Effector memory CD4-positive, alpha-beta T cell (primary cell): ENCODE measurements around the gene FBXL7.

Source experiments
- DNase-seq, 3 donors: peaks; one replicate each; pipeline ENCODE4 v3.0.0-alpha.2; 2020
- H3K27ac ChIP-seq: 2 replicates; pipeline ENCODE4 v1.7.0; 2013; ENCODE audit warnings: mild to moderate bottlenecking, low read length, moderate library complexity; ENCODE audit not compliant: insufficient read depth, poor library complexity, severe bottlenecking
- H3K27me3 ChIP-seq: replicated peaks from 2 replicates; pipeline ENCODE4 v1.7.0; 2013; ENCODE audit warnings: mild to moderate bottlenecking, low read length; ENCODE audit not compliant: insufficient read depth, control insufficient read depth, poor library complexity, severe bottlenecking
- H3K36me3 ChIP-seq: 2 replicates; pipeline ENCODE4 v1.7.0; 2013; ENCODE audit warnings: mild to moderate bottlenecking, low read length, moderate library complexity; ENCODE audit not compliant: control insufficient read depth, insufficient read depth
- H3K4me1 ChIP-seq: 2 replicates; pipeline ENCODE4 v1.7.0; 2013; ENCODE audit warnings: low read length, mild to moderate bottlenecking; ENCODE audit not compliant: control insufficient read depth, insufficient read depth, poor library complexity, severe bottlenecking
- H3K4me3 ChIP-seq: 2 replicates; pipeline ENCODE4 v1.7.0; 2013; ENCODE audit warnings: low read length, low read depth, mild to moderate bottlenecking; ENCODE audit not compliant: insufficient read depth, poor library complexity, severe bottlenecking
- H3K9me3 ChIP-seq: 2 replicates; pipeline ENCODE4 v1.7.0; 2013; ENCODE audit warnings: mild to moderate bottlenecking, low read length, moderate library complexity; ENCODE audit not compliant: control insufficient read depth

The FBXL7 gene

GRCh38 chr5:15554542-15554941 is 54.6 kb downstream of the FBXL7 start:
- DNase-seq: no peak
- Histone ChIP-seq H3K4me1 (no peaks in the 10 kb centered on the region), H3K4me3 (no peak overlapping the region), H3K27me3 (no peaks in the 10 kb centered on the region), H3K36me3 (no peaks in the 10 kb centered on the region), H3K9me3 (no peaks in the 10 kb centered on the region), H3K27ac (no peak overlapping the region)

GRCh38 chr5:15555176-15555575 is 55.2 kb downstream of the FBXL7 start:
- Histone ChIP-seq H3K4me1 (no peaks in the 10 kb centered on the region), H3K27ac (no peak overlapping the region), H3K4me3 (no peak overlapping the region), H3K36me3 (no peaks in the 10 kb centered on the region), H3K27me3 (no peaks in the 10 kb centered on the region), H3K9me3 (no peaks in the 10 kb centered on the region)
- no peak for DNase-seq

- no peak overlapping the region for H3K4me3 ChIP-seq
- no peaks in the 10 kb centered on the region for H3K9me3 ChIP-seq
These were observed 58.3 kb downstream of the FBXL7 start for GRCh38 chr5:15558240-15558639.

GRCh38 chr5:15558681-15559080 is 58.7 kb downstream of the FBXL7 start:
- DNase-seq: no peak
- H3K9me3 ChIP-seq: no peaks in the 10 kb centered on the region

More at GRCh38 chr5:15558240-15558639, 58.3 kb downstream of the FBXL7 start:
- DNase-seq: no peak
- no peaks in the 10 kb centered on the region for H3K36me3 ChIP-seq
- H3K27me3 ChIP-seq: no peaks in the 10 kb centered on the region
- no peaks in the 10 kb centered on the region for H3K4me1 ChIP-seq
- no peak overlapping the region for H3K27ac ChIP-seq

GRCh38 chr5:15560421-15560820 is 60.4 kb downstream of the FBXL7 start:
- Histone ChIP-seq H3K27me3 (no peaks in the 10 kb centered on the region), H3K27ac (no peak overlapping the region), H3K9me3 (no peaks in the 10 kb centered on the region), H3K4me1 (no peaks in the 10 kb centered on the region), H3K36me3 (no peaks in the 10 kb centered on the region), H3K4me3 (no peak overlapping the region)
- no peak for DNase-seq

More at GRCh38 chr5:15558681-15559080, 58.7 kb downstream of the FBXL7 start:
- no peak overlapping the region for H3K4me3 ChIP-seq
- H3K4me1 ChIP-seq: no peaks in the 10 kb centered on the region
- H3K36me3 ChIP-seq: no peaks in the 10 kb centered on the region
- H3K27ac ChIP-seq: no peak overlapping the region
- no peaks in the 10 kb centered on the region for H3K27me3 ChIP-seq

- no peak overlapping the region for H3K4me3 ChIP-seq
- DNase-seq: no peak
These were observed 64.5 kb downstream of the FBXL7 start for GRCh38 chr5:15564523-15564922.

GRCh38 chr5:15564957-15565356 is 65.0 kb downstream of the FBXL7 start:
- Histone ChIP-seq H3K9me3 (no peaks in the 10 kb centered on the region), H3K4me1 (no peaks in the 10 kb centered on the region), H3K27me3 (no peaks in the 10 kb centered on the region), H3K36me3 (no peaks in the 10 kb centered on the region), H3K27ac (no peak overlapping the region), H3K4me3 (no peak overlapping the region)
- DNase-seq: no peak

More at GRCh38 chr5:15564523-15564922, 64.5 kb downstream of the FBXL7 start:
- no peak overlapping the region for H3K27ac ChIP-seq
- no peaks in the 10 kb centered on the region for H3K27me3 ChIP-seq
- no peaks in the 10 kb centered on the region for H3K9me3 ChIP-seq
- no peaks in the 10 kb centered on the region for H3K36me3 ChIP-seq
- H3K4me1 ChIP-seq: no peaks in the 10 kb centered on the region

- no peaks in the 10 kb centered on the region for H3K9me3 ChIP-seq
- no peak overlapping the region for H3K27ac ChIP-seq
- H3K4me3 ChIP-seq: no peak overlapping the region
- H3K4me1 ChIP-seq: no peaks in the 10 kb centered on the region
- H3K36me3 ChIP-seq: no peaks in the 10 kb centered on the region
- no peaks in the 10 kb centered on the region for H3K27me3 ChIP-seq
- DNase-seq: no peak
These were observed 66.3 kb downstream of the FBXL7 start for GRCh38 chr5:15566306-15566705.

- no peak for DNase-seq
- Histone ChIP-seq H3K4me3 (no peak overlapping the region), H3K9me3 (no peaks in the 10 kb centered on the region), H3K4me1 (no peaks in the 10 kb centered on the region), H3K27ac (no peak overlapping the region), H3K27me3 (no peaks in the 10 kb centered on the region), H3K36me3 (no peaks in the 10 kb centered on the region)
These were observed 66.8 kb downstream of the FBXL7 start for GRCh38 chr5:15566789-15567188.

GRCh38 chr5:15570491-15570890 is 70.5 kb downstream of the FBXL7 start:
- H3K4me3 ChIP-seq: no peak overlapping the region
- H3K27ac ChIP-seq: no peak overlapping the region
- no peaks in the 10 kb centered on the region for H3K4me1 ChIP-seq
- DNase-seq: no peak
- no peaks in the 10 kb centered on the region for H3K27me3 ChIP-seq
- H3K36me3 ChIP-seq: no peaks in the 10 kb centered on the region
- no peaks in the 10 kb centered on the region for H3K9me3 ChIP-seq

- Histone ChIP-seq H3K4me3 (no peak overlapping the region), H3K4me1 (no peaks in the 10 kb centered on the region), H3K27ac (no peak overlapping the region), H3K36me3 (no peaks in the 10 kb centered on the region), H3K9me3 (no peaks in the 10 kb centered on the region), H3K27me3 (no peaks in the 10 kb centered on the region)
- DNase-seq: no peak
These were observed 71.1 kb downstream of the FBXL7 start for GRCh38 chr5:15571081-15571480.
